Bronchial epithelial cell (primary cell): ENCODE data around the gene TRIM31. TPM values are rescaled to one million over a fixed set of nuclear protein-coding genes. Genes with fewer than 3 reads are reported as not detected.

ENCODE experiments used
- DNase-seq: peaks from one replicate; pipeline ENCODE4 v3.0.0-alpha.2; 2010; ENCODE audit warnings: low read depth
- FAIRE-seq: peaks from 2 replicates; lab custom pipeline; 2011; peaks lifted over from hg19 to GRCh38; lab: Jason Lieb, UNC
- H3K27me3 ChIP-seq: 2 replicates; pipeline ENCODE4 v1.5.1; 2011; ENCODE audit warnings: low read length; ENCODE audit not compliant: control insufficient read depth, insufficient read depth
- H3K36me3 ChIP-seq: 2 replicates; pipeline ENCODE4 v1.5.1; 2011; ENCODE audit warnings: low read length; ENCODE audit not compliant: control insufficient read depth, insufficient read depth
- H3K4me3 ChIP-seq: 2 replicates; pipeline ENCODE4 v1.5.1; 2011; ENCODE audit warnings: mild to moderate bottlenecking, low read depth, low read length, control low read depth
- CTCF ChIP-seq: IDR thresholded peaks from 2 replicates; pipeline ENCODE4 v1.5.1; 2011; ENCODE audit warnings: mild to moderate bottlenecking, moderate library complexity, low read length, control low read depth, inconsistent platforms; ENCODE audit not compliant: insufficient read depth, severe bottlenecking
- total RNA-seq: library from RNA; depleted of rRNA; stranded (reverse); fragments of >200 nt; gene quantifications from 2 replicates; pipeline ENCODE4 v1.2.1, GENCODE V29; 2014

TRIM31 gene
- total RNA-seq, 1 donor from 2014 or later = not detected

DNA sequence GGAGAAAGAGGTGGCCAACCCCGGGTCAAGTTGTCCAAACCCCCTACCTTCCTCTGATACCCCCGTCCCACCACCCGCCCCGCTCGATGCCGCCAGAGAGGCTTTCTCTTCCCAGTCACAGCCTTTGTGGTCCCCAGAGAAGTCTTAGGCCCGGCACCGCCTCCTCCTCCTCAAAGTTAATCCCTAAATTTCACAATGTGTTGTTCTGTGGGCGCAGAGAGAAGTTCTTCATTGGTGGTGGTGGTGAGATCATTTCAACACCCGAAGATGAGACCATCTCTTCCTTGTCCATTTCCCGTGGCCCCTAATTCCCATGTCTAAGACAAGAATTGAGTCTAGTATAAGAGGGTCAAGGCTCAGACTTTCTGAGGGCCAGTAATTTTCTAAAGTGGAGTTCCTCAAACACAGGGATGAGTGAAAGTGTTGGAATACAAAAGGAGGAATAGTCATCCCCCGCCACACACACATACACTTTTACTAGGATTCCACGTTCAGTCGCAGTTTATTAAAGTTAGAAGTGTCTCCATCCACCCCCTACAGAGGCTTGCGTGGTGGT lies 10.4 kb downstream of the TRIM31 start:
- Histone ChIP-seq H3K27me3 (no peaks in the 10 kb centered on the region), H3K36me3 (no peaks in the 10 kb centered on the region), H3K4me3 (peak overlapping the region; percentile 31)
- DNase-seq = peak; percentile 19
- FAIRE-seq = no peak
- TF ChIP-seq CTCF = no peak

DNA sequence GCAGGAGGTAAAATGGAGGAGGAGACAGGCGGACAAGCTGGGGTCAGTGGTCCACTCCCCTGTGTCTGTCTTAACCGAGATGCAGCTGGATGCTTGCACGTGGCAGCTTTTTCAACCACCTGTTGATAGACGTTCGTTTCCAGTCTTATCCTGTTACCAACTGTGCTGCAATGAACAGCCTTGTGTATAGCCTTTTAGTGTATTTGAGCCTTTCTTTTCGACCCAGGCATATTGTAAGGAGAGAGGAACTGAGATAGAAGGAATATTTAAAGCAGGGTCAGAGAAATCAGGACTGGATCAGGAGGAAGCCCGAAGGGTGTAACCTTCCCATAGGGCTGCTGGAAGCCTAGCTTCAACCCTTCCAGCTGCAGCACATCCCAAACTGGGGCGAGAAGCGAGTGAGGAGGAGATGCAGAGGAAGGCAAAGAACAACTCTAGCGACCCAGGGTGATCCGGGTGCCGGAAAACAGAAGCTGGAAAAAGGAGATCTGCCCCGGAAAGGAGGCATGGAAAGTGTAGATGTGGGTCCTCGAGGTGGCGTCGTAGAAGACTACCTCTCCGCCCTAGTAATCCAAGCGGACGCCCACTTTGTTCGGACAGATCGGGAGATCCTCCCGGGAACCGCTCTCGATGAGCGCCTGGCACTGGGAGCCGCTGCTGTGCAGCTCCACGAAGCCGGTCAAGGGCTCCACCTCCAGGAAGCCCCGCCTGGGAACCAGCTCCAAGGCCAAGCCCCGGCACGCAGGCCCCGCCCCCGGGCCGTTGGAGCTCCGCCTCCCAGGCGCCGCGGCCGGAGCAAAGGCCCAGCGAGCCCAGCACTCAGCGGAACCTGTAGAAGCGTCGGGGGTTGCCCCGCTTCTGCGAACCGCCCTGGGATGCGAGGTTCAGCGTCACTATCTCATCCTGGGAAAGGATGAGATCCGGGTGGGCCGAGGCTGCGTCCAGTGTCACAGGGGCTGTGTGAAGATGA lies 11.2 kb downstream of the TRIM31 start:
- peak; percentile 28 for TF ChIP-seq CTCF
- H3K27me3 ChIP-seq = no peaks in the 10 kb centered on the region
- peak; percentile 76 for DNase-seq
- FAIRE-seq = no peak
- H3K36me3 ChIP-seq = no peaks in the 10 kb centered on the region
- peak overlapping the region; percentile 31 for H3K4me3 ChIP-seq

- no peaks in the 10 kb centered on the region for H3K36me3 ChIP-seq
- DNase-seq (peak; percentile 58), FAIRE-seq (no peak)
- peak; percentile 18 for TF ChIP-seq CTCF
- no peaks in the 10 kb centered on the region for H3K27me3 ChIP-seq
- H3K4me3 ChIP-seq = peak overlapping the region; percentile 31
These were observed 12.1 kb downstream of the TRIM31 start for GRCh38 chr6:30100585-30101443.

- no peak for FAIRE-seq
- no peaks in the 10 kb centered on the region for H3K36me3 ChIP-seq
- no peak for TF ChIP-seq CTCF
- no peak for DNase-seq
- H3K27me3 ChIP-seq = no peaks in the 10 kb centered on the region
- H3K4me3 ChIP-seq = peak overlapping the region; percentile 31
These were observed 12.7 kb downstream of the TRIM31 start for GRCh38 chr6:30100154-30100553.

DNA sequence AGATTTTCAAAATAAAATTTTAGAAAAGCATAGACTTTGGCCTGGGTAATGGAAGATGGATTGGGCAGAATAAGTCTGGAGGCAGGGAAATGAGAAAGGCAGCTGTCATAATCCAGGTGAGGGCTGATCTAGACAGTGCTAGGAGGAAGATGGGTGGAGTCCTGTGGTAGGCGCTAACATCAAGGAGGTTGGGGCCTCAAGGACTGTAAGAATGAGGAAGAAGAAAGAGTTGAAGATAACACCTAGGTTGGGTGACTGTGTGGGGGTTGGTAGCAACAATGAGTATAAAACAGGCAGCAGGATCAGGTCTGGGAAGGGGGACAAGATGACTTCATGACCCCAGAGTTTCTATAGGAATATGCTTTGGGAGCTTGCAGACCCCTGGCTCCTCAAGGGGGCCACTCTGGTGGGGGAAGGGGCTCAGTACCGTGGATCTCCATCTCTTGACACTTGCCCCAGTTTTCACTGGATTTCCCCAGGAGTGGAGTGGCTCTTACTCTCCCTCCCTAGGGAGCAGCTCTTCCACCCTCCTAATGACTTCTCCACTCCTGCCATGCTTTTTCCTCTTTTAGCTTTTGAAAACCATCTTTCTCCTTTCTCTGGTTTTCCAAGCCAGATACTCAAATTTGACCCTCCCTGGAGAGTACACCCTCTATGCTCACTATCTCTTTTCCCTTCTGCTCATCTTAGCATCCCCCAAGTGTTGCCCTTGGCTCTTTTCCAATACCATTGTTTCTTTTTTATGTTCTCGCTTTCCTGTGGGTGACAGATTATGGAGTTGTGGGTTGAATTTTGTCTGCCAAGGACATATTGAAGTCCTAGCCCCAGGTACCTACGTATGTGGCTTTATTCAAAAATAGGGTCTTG lies 14.8 kb downstream of the TRIM31 start:
- FAIRE-seq = no peak
- no peak for TF ChIP-seq CTCF
- H3K4me3 ChIP-seq = no peak overlapping the region

More for the DNA sequence above, 14.8 kb downstream of the TRIM31 start:
- Histone ChIP-seq H3K36me3 (no peaks in the 10 kb centered on the region), H3K27me3 (peaks cover 1% of the 10 kb centered on the region)
- no peak for DNase-seq
